HG02885 (cell line): ENCODE measurements around the gene BCAP31.
"Not testable (repeated sequence)": the region's sequence is repeated elsewhere in the genome, so short reads cannot be mapped to it uniquely, and the experiment has no call there.

ENCODE experiments used
- ATAC-seq: cut with Tn5 transposase; IDR thresholded peaks from one replicate; pipeline ENCODE4 v1.9.1; 2021; ENCODE audit warnings: mild to moderate bottlenecking; ENCODE audit not compliant: unreplicated experiment, poor library complexity

BCAP31 gene

DNA sequence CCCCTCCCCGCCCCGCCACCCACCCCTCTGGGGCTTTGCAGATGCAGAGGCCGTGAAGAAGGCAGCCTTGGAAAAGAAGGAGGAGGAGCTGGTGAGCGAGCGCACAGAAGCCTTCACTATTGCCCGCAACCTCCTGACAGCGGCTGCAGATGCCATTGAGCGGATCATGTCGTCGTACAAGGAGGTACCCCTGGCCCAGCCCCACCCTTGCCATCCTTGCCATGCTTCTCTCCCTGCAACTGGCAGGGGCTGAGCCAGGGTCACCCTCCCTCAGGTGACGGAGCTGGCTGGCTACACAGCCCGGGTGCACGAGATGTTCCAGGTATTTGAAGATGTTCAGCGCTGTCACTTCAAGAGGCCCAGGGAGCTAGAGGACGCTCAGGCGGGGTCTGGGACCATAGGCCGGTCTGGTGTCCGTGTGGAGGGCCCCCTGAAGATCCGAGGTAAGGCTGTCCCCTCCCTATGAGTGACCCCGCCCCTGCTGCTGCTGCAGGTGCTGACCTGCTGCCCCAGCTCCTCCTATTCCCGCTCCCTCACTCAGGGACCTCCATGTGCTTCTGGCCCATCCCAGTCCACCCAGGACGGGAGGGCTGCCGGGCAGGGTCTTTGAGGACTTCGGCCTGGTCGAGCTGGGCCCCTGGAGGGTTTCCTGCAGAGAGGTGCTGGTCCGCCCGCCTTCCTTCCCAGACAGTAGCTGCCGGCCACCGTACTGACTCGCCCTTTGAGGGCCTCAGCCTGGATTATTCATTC lies 12.1 kb upstream of the BCAP31 start:
- no peak for ATAC-seq

DNA sequence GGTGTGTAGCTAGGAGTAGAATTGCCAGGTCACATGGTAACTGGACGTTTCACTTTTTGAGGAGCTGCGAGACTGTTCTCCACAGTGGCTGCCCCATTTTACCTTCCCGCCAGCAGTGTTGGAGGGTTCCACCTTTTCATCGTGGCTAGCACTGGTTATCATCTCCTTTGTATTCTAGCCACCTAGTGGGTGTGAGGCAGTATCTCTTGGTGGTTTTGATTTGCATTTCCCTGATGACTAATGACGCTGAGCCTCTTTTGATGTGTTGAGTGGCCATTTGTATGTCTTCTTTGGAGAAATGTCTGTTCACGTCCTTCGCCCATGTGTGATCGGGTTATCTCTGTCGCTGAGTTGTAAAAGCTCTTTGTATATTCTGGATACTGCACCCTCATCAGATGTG lies 11.1 kb upstream of the BCAP31 start:
- no peak for ATAC-seq

DNA sequence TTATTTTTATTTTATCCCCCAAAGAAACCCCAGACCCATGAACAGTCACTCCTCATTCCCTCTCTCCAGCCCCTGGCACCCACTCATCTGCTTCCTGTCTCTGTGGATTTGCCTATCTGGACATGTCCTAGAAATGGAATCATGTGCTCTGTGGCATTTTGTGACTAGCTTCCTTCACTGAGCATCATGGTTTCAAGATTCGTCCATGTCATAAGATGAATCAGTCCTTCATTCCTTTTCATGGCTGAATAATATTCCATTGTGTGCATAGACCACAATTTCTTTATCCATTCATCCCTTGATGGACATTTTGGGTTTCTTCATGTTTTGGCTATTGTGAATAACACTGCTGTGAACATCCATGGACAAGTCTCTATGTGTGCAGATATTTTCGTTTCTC lies 10.7 kb upstream of the BCAP31 start:
- no peak for ATAC-seq

DNA sequence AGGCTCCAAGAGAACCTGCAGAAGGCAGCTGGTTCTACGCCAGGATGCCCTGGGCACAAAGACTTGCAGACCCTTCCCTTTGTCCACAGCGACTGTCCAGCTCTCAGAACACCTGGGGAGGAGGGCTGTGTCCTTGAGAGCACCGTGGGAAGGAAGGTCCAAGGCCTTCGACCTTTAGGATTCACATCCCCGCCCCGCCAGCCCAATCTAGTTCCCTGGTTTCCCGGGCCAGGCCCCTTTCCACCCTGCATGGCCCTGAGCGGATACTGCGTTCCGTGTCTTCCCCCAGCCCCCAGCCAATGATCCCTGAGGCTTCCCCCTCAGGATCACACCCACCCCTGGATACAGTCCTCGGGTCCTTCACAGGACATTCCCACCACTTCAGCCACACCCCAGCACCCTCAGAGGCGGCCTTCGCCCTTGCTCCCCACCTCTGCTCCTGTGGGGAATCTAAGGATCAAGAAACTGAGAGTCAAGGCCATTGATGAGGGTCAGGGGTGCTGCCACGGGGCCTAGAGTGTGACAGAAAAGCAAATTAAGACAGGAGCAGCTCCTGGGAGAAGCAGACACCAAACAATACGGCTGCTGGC lies 9.6 kb upstream of the BCAP31 start:
- ATAC-seq, result no peak

DNA sequence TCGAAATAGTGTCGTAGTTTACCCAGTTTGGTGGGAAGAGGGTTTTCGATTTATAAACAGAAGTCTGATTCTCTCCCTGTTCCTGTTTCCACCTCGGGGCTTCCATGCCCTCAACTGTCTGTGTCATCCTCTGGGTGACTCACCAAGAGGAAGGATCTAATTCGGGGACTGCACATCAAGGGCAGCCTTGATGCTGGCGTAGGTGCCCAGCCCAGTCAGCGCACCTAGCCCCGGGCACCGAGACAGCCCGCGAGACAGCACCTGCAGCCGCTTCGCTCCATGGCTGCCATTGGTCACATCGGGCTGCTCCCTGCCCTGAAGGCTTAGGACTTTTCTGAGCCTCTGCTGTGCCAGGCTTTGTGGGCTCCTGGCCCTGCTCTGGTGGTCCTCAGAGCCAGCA lies 8.2 kb upstream of the BCAP31 start:
- no peak for ATAC-seq

DNA sequence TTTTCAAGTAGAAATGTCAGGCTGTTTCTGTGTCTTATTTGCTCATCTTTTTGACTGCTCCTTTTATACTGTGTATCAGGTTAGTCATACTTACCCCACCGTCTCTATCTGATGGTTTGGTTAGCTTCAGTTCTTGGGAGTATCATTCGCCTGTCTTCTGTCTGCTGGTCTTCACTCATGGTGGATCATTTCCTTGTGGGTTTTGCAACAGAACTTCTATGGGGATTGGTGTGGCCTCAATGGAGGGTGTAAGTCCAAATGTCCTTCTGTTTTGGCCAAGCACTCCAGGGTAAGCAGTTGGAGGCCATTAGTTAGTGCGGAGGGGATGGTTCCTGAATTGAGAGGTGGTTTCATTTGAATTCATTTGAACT lies 7.6 kb upstream of the BCAP31 start:
- no peak for ATAC-seq

DNA sequence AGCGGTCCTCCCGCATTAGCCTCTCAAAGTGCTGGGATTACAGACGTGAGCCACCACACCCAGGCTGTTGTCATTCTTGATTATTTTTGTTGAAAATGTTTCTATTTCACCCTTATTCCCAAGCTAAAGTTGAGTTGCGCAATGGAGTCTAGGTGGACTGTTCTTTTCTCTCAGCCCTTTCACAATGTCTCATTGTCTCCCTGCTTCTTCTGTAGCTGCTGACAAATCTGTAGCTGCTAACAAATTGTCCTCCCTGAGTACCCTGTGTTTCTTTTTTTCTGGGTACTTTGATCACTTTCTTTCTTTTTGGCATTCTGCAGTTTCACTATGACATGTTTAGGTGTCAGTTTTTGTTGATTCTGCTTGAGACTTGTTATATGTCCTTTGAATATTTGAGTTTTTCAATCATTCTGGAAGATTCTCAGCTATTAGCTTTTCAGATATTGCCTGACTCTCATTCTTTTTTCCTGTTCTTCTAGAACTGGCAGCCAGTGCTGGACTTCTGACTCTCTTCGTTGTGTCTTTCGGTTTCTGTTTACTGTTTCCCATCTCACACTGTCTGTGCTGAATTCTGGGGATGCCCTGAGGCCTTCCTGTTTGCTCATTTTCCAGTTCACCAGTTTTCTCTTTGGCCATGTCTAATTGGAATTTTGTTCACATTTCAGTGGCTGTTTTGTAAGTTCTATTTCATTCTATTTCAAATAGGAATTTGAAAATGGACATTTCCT lies 7.1 kb upstream of the BCAP31 start:
- ATAC-seq, result no peak

DNA sequence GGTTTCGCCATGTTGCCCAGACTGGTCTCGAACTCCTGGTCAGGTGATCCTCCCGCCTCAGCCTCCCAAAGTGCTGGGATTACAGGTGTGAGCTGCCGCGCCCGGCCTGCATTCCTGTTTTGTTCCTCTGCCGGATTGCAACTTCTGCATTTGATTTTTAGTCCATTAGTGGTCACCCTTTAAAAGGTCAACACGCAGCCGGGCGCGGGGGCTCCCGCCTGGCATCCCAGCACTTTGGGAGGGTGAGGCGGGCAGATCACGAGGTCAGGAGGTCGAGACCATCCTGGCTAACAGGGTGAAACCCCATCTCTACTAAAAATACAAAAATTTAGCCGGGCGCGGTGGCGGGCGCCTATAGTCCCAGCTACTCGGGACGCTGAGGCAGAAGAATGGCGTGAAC lies 5.9 kb upstream of the BCAP31 start:
- ATAC-seq, result not testable (repeated sequence)

DNA sequence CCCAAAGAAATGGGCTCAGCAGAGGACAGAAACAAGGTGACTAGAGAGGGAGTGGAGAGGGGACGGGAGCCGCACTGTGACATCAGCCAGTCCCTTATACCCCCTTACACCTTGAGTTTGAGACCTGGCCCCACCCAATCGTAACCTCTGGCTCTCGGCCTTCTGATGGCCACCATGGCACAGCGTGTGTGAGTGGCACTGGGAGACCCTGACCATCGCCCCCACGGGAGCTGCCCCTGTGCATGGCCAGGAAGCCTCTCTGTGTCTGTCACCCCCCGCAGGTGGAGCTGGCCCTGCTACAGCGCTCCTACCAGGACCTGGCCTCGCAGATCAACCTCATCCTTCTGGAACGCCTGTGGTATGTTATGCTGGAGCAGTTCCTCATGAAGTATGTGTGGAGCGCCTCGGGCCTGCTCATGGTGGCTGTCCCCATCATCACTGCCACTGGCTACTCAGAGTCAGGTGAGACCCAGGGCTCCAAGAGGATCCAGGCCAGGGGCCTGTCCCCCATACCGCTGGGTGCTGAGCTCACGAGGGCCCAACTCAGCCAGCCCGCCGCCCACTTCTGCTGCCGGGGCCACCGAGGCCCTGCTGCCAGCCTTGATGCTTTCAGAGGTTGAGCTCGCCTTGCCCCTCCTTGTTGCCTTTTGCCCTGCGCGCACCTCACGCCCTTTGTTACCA lies 4.9 kb upstream of the BCAP31 start:
- no peak for ATAC-seq

DNA sequence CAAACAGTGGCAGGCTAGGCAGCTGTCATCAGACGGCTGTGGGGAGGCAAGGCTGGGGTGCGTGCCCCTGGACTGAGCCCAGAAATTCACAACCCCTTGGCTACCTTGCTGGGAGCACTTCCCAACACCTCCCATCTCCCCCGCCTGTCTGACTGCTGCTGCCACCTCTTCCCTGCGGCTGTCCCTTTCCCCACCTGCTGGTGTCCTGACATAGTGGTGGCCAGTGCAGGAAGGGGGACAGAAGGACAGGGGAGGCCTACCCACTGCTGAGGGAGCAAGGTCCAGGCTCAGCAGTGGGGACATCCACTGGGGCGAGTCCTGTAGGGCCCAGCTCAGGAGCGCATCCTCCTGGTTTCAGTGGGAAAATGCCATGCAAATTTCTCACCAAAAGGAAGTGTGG lies 3.9 kb upstream of the BCAP31 start:
- no peak for ATAC-seq

DNA sequence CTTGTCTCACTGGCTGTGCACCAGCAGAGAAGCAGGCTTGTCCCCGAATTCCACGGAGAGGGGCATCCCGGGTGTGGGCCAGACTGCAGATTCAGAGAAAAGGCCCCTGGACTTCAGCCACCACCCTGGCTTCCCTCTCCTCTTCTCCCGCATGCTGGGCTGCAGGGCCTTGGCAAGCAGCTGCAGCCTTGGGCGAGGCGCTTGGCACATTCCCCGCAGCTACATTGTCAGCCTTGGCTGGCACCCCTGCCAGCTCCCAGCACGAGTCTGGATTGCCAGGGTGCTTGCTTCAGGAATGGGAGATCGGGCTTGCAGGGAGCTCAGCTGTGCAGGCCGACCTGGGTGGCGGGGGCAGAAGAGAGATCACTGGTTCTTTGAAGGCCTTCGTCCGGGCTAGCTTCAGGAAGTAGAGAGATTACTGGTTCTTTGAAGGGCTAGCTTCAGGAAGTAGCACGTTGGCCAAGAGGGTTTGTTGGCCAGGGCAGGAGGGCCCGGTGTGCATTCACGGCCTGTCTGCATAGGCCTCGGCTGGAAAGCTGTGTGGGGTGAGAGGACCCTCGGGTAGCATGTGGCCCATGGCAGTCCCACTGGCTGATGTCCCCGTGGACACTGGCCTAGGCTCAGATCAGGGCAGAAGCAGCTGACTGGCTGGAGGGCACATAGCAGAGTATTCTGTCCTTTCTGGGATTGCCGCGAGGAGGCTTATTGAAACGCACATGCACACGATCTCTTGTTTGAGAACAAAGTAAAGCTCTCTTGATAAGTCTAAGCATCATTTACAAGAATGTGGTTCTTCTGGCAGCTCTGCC lies 3.1 kb upstream of the BCAP31 start:
- ATAC-seq, result no peak

DNA sequence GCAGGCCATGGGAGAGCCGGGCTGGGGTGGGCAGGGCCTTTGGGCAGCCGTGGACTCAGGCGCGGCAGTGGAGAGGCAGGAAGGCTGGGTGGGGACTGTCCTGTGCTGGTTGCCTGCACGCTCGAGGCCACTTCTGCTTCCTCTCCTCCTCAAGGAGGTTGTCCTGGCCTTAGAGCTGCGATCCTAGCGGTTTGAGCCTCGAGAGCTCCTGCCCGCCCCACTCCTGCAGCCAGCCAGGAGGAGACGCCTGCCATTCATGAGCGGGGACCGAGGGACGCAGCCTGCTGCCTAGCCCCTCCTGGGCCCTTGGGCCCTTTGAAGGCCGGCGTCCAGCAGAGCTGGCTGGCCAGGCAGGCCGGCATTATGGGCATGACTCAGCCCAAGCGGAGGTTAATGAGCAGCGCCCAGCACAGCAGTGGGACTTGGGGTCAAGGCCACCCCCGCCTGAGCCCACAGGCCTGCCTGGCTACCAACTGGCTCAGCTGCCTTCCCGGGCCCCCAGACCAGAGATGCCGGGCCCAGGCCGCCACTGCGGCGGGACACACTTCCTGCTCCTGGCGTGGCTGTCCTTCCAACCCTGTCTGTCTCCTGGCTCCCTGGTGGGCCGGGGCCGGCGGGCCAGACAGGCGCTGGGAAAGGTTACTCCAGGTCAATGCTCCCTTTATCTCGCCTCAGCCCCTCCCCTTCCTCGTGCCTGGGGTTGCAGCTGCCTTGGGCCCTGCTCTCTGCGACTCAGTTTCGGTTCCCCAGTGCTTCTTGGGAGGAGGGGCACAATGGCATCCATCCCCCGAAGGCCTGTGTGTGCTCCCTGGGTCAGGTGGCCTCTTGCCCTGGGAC lies 2.3 kb upstream of the BCAP31 start:
- ATAC-seq, result peak; percentile 49

DNA sequence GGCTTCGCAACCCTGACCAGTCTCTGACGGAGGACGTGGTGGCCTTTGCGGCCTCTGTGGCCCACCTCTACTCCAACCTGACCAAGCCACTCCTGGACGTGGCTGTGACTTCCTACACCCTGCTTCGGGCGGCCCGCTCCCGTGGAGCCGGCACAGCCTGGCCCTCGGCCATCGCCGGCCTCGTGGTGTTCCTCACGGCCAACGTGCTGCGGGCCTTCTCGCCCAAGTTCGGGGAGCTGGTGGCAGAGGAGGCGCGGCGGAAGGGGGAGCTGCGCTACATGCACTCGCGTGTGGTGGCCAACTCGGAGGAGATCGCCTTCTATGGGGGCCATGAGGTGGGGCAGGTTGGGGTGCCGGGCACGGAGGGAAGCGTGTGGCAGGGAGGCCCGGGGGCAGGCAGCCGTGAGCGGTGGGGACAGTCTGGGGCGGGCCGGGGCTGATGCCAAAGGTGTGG lies 1.7 kb upstream of the BCAP31 start:
- ATAC-seq, result no peak

DNA sequence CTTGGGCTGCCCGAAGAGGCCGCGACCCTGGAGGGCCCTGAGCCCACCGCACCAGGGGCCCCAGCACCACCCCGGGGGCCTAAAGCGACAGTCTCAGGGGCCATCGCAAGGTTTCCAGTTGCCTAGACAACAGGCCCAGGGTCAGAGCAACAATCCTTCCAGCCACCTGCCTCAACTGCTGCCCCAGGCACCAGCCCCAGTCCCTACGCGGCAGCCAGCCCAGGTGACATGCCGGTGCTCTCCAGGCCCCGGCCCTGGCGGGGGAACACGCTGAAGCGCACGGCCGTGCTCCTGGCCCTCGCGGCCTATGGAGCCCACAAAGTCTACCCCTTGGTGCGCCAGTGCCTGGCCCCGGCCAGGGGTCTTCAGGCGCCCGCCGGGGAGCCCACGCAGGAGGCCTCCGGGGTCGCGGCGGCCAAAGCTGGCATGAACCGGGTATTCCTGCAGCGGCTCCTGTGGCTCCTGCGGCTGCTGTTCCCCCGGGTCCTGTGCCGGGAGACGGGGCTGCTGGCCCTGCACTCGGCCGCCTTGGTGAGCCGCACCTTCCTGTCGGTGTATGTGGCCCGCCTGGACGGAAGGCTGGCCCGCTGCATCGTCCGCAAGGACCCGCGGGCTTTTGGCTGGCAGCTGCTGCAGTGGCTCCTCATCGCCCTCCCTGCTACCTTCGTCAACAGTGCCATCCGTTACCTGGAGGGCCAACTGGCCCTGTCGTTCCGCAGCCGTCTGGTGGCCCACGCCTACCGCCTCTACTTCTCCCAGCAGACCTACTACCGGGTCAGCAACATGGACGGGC lies 1.0 kb upstream of the BCAP31 start:
- no peak for ATAC-seq

DNA sequence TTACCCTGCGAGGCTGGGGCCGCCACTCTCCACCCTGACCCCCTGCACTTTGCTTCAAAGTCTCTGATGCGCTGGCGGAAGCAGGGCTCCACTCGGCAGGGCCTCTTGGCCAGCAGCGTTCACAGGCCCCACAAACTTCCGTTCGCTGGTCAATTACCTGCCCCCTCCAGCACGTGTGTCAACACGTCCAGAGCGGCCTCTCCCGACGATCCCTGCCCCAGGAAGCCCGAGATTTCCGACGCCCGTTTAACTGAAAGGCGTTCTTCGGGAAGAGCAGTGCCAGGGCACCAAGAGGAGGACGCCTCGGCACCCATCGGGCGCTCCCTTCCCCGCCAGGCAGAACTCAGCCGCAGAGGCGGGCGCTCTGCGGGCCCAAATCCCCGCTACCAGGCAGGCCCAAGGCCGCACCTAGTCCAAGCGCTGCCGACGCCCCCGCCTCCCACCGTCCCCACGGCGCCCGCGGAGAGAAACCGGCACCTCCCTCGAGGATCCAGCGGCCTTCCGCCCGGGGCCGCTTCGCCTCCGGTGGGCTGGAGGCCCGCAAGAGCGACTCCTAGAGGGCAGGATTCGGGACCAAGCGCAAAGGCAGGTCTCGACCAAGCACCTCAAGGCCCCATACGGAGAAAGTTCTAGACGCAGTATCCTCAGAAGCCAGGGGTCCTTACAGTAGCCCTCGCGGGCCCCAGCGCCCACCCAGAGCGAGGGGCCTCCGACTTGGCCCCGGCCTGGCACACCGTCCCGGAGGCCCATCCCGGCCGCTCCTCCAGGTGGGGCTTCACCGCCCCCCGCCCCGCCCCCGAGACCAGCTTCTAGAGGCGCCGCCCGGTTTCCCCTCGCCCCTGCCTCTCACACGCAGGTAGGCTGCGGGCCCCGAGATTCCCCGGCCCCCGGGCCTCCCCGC lies 586 bp downstream of the BCAP31 start:
- ATAC-seq, result peak; percentile 42

DNA sequence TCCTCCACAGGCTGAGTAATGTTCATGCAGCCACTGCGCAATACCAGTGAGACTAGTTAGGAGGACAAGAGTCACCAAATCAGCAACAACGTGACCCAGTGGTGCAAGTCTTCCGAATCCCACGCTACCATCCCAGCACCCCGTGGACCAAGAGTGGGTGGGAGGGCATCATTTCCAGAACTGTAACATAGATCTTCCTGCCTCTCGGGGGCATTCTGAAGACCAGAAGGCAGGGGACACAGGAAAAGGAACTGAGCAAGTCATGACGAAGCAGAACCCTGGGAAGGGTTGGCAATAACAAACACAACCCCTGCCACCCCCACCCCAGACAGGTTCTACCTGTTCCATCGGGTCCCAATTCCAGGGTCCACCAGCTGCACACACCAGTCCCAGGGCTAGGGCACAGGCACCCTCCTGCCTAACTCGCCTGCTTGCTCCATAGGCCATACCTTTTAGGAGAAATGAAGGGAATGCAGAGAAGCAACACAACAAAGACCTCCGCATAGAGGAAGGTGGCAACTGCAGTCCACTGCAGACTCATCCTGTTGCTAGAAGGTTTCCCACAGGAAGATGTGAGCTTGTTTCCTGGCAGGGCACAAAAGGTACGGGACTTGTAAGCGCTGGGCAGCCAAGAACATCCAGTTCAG lies 1.4 kb downstream of the BCAP31 start:
- no peak for ATAC-seq

DNA sequence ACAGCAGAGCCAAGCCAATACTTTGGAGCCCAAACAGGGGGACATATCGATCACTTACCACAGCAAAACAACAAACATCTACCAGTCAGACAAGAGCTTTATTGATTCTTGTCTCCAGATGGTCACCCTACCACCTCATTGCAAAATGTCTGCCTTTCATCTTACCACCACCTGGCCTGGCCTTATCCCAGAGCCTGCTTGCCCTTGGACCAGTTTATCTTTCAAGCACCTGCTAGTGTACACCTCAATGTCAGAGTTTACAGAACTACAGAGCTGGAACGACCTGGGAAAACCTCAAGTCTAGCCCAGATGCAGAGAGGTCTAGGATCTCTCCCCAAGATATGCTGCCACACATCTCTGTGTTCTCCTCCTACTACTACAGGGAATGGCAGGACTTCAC lies 4.5 kb downstream of the BCAP31 start:
- ATAC-seq, result no peak
